Esophagus muscularis mucosa (tissue), 4 donors: ENCODE measurements around the gene GTF3C1. TPM values are rescaled to one million over a fixed set of nuclear protein-coding genes. Genes with fewer than 3 reads are reported as not detected.

Experiments
- total RNA-seq, 4 donors: library from RNA; depleted of rRNA; stranded (reverse); fragments of >200 nt; gene quantifications; one replicate each; pipeline versions ENCODE4 v1.1.0 to v1.2.1, GENCODE V29; 2016

Gene GTF3C1
- total RNA-seq, 4 donors from 2014 or later = 37.6 to 65.4 (median 54.8) TPM

Other genes starting within 250 kb of the GTF3C1 start
- 100 to 1,000 TPM in 3 of 4 donors, 10 to 100 TPM in 1; 72.7 to 167 (median 116) TPM for gene IL4R, start 235.9 kb downstream of the GTF3C1 start, total RNA-seq
- gene IL21R, start 147.7 kb downstream of the GTF3C1 start, total RNA-seq = under 1 TPM in 3 of 4 donors, not detected in 1; under 0.01 to 0.50 (median 0.17) TPM
- 10 to 100 TPM; 11.2 to 20.0 (median 17.5) TPM for gene KATNIP, start 231 bp upstream of the GTF3C1 start, total RNA-seq